Brain microvascular endothelial cell (primary cell): ENCODE data around the gene NUPR2.
"Not testable (repeated sequence)": the region's sequence is repeated elsewhere in the genome, so short reads cannot be mapped to it uniquely, and the experiment has no call there.

Experiments
- DNase-seq: peaks from one replicate; pipeline ENCODE4 v3.0.0-alpha.2; 2020
- H3K27ac ChIP-seq: fragments of 250-450 bp; sonication (Bioruptor Pico); 2 replicates; pipeline ENCODE4 v1.5.1; 2020; ENCODE audit warnings: mild to moderate bottlenecking, moderate library complexity
- H3K27me3 ChIP-seq: fragments of 250-450 bp; sonication (Bioruptor Pico); replicated peaks from 2 replicates; pipeline ENCODE4 v1.5.1; 2020; ENCODE audit warnings: mild to moderate bottlenecking
- H3K36me3 ChIP-seq: fragments of 250-450 bp; sonication (Bioruptor Pico); replicated peaks from 2 replicates; pipeline ENCODE4 v1.5.1; 2020; ENCODE audit warnings: mild to moderate bottlenecking
- H3K4me3 ChIP-seq: 2 replicates; pipeline ENCODE4 v1.5.1; 2011; ENCODE audit warnings: low read depth, mild to moderate bottlenecking, control low read depth, low read length, moderate library complexity
- in situ Hi-C: cut with HindIII; loops from 2 replicates; pipeline ENCODE4 v1.10.0; 2017; ENCODE audit warnings: low sequenced_read_pairs, low pct_ligation_motif_present
- TF ChIP-seq, protein P1 (sequence below): IDR thresholded peaks from 2 replicates; pipeline ENCODE4 v1.5.1; 2011; ENCODE audit warnings: low read depth, mild to moderate bottlenecking, moderate library complexity, low read length, control low read depth, inconsistent platforms; ENCODE audit errors: missing control alignments

Gene NUPR2

DNA sequence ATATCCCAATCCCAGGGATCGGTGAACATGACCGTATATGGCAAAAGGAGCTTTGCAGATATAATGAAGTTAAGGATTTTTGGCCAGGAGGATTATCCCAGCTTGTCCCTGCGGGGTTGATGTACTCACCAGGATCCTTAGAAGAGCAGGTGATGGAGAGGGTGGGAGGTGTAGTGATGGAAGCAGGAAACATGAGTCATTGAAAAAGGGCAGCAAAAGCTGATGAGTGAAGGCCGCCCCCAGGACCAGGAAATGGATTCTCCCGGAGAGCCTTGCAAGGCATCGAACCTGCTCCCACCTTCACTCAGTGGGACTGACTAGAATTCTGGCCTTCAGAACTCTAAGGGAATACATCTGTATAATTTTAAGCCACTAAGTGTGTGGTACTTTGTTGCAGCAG, 5.2 kb upstream of the NUPR2 start:
- no peak overlapping the region for H3K27ac ChIP-seq
- TF ChIP-seq, protein P1, sequence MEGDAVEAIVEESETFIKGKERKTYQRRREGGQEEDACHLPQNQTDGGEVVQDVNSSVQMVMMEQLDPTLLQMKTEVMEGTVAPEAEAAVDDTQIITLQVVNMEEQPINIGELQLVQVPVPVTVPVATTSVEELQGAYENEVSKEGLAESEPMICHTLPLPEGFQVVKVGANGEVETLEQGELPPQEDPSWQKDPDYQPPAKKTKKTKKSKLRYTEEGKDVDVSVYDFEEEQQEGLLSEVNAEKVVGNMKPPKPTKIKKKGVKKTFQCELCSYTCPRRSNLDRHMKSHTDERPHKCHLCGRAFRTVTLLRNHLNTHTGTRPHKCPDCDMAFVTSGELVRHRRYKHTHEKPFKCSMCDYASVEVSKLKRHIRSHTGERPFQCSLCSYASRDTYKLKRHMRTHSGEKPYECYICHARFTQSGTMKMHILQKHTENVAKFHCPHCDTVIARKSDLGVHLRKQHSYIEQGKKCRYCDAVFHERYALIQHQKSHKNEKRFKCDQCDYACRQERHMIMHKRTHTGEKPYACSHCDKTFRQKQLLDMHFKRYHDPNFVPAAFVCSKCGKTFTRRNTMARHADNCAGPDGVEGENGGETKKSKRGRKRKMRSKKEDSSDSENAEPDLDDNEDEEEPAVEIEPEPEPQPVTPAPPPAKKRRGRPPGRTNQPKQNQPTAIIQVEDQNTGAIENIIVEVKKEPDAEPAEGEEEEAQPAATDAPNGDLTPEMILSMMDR, result no peak
- no peaks in the 10 kb centered on the region for H3K36me3 ChIP-seq
- in situ Hi-C loops, result no loop called here
- no peak for DNase-seq
- no peaks in the 10 kb centered on the region for H3K27me3 ChIP-seq
- H3K4me3 ChIP-seq, result no peak overlapping the region

DNA sequence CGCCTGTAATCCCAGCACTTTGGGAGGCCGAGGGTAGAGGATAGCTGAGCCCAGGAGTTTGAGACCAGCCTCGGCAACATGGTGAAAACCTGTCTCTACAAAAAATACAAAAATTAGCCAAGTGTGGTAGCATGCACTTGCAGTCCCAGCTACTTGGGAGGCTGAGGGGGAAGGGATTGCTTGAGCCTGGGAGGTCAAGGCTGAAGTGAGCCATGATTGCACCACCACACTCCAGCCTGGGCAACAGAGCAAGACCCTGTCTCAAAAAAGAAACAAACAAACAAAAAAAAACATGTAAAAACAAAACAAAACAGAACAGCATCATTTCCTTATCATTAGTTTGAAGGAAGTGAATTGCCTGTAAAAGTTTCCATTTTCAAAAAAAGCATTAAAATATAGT, 4.0 kb downstream of the NUPR2 start:
- H3K27me3 ChIP-seq, DNase-seq, in situ Hi-C loops, H3K36me3 ChIP-seq, H3K27ac ChIP-seq, H3K4me3 ChIP-seq: not testable (repeated sequence)

DNA sequence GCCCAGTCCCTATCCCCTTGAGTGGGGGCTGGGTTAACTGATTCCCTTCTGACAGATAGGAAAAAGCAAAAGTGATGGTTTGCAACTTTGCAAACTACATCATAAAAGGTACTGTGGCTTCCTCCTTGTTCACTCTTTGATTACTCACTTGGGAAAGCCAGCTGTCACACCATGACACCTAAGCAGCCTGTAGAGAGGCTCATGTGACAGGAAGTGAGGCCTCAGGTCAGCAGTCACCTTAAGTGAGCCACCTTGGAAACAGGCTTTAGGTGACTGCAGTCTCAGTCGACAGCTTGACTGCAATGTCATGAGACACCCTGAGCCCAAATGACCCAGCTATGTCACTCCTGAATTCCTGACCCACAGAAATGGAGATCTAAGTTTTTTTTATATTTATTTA, 5.6 kb downstream of the NUPR2 start:
- Histone ChIP-seq H3K27me3 (peaks cover under 1% of the 10 kb centered on the region), H3K4me3 (no peak overlapping the region), H3K36me3 (no peaks in the 10 kb centered on the region), H3K27ac (no peak overlapping the region)
- DNase-seq, result no peak
- in situ Hi-C loops, result no loop called here
- TF ChIP-seq, protein P1, result no peak

DNA sequence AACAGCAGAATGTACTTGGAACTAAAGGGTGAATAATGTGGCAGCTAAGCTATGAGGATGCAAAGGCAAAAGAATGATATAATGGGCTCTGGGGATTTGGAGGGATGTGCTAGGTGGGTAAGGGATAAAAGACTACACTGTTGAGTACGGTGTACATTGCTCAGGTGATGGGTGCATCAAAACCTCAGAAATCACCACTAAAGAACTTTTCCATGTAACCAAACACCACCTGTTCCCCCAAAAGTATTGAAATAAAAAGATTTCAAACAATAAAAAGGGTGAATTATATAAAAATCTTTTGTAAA, 8.3 kb downstream of the NUPR2 start:
- in situ Hi-C loops, result no loop called here
- H3K27ac ChIP-seq, result no peak overlapping the region
- H3K4me3 ChIP-seq, result no peak overlapping the region

DNA sequence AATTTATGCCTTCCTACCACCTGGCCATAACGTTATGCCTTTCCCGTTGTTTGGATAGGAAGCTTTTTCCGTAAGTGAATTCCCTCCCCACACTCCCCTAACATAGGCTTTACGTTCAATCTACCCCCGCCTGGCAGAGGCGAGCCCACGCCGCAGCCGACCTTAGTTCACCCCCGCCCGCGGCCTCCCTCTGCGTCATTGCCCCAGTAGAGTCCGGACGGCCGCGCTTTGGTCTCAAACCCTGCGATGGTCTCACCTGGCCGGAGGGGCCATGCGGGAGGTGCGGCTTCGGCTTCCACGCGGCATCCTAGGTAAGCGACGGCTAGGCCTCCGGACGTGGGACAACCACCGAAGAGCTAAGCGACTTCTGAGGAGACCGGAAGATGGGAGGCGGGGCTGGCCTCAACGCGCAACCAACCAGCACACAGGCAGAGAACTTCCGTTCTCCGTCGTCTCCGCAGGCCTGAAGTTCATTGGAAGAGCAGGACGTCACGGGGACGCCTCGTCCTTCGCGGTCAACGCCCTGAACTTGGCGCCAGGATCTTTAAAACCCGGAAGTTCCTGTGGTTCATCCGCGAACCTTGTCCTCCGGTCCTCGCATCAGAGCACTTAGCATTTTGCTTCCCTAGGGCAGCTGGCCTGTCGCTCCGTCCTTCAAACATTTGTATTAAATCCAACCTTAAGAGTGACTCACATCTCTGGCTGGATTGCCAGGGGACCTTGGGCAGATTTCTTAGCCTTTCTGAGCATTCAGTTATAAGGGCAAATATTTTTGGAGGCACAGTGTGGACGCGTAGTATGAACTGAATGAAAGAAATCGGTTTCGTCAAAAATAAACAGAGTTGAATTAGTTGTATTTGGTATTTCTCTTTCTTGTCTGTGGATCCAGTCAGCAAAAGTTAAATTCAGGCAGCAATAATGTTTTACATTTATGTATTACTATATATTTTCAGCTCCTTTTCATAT, 9.8 kb downstream of the NUPR2 start, which contains the start of gene CHCHD2:
Gene CHCHD2 (minus strand): TSS at position 369 of the 966 bp plus-strand sequence. CDS start 63 bp downstream, at position 306.
- H3K27ac ChIP-seq, result peak within 1 kb of the TSS; percentile 85
- DNase-seq, result peak; percentile 98
- H3K36me3 ChIP-seq, result peaks cover 27% of the 10 kb centered on the region
- no peaks in the 10 kb centered on the region for H3K27me3 ChIP-seq
- H3K4me3 ChIP-seq, result peak within 1 kb of the TSS; percentile 78
- in situ Hi-C loops, result no loop called here
- TF ChIP-seq, protein P1, result no peak

More for the DNA sequence above, 8.3 kb downstream of the NUPR2 start:
- Histone ChIP-seq H3K27me3 (no peaks in the 10 kb centered on the region), H3K36me3 (peaks cover 13% of the 10 kb centered on the region)
- TF ChIP-seq, protein P1, result no peak
- no peak for DNase-seq

DNA sequence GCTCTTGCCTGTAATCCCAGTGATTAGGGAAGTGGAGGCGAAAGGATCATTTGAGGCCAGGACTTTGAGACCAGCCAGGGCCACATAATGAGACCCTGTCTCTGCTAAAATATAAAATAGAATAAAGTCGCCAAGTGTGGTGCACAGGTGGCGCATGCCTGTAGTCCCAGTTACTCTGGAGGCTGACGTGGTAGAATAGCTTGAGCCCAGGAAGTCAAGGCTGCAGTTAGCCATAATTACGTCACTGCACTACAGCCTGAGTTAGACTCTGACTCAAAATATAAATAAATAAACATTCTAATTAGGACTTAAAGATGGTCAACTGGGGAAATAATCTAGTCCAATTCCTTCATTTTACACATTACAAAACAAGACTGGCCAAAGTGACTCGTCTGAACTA, 10.7 kb downstream of the NUPR2 start:
- in situ Hi-C loops, result no loop called here
- TF ChIP-seq, protein P1, result peak; percentile 4
- Histone ChIP-seq H3K36me3 (peaks cover 36% of the 10 kb centered on the region), H3K27me3 (no peaks in the 10 kb centered on the region), H3K4me3 (peak overlapping the region; percentile 78), H3K27ac (peak overlapping the region; percentile 85)
- peak; percentile 77 for DNase-seq

DNA sequence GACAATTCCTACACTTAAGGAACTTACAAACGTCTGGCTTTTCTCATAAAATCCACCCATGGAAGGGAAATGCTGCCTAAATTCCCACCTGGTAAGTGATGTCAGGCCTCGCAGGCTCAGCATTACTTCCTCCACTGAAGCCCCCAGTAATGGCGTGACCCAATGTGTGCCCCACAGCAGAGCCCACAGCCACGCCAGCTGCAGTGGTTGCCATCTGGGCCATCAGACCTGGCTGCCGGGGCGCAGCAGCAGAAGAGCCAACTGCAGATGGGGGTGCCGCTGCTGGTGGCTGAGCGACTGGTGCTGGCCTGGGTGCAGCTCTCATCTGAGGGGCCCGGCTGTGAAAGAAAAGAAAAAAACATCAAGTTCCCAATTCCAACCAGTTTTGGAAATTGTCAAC, 12.1 kb downstream of the NUPR2 start:
- H3K4me3 ChIP-seq, H3K27ac ChIP-seq, DNase-seq, H3K27me3 ChIP-seq, in situ Hi-C loops: not testable (repeated sequence)
- H3K36me3 ChIP-seq, result peaks cover 41% of the 10 kb centered on the region
